Skeletal muscle tissue (tissue), 4 donors: Measurements from ENCODE around the gene DNAJC28. TPM values are rescaled to one million over a fixed set of nuclear protein-coding genes. Genes with fewer than 3 reads are reported as not detected.

Experiments
- H3K27ac ChIP-seq: one replicate; pipeline ENCODE4 v1.7.0; 2013; ENCODE audit warnings: mild to moderate bottlenecking, low read depth, low read length, inconsistent platforms
- H3K27me3 ChIP-seq, 3 donors: one replicate each; pipeline ENCODE4 v1.7.0; 2013; ENCODE audit warnings: low read length in 3 of 3; ENCODE audit not compliant: control insufficient read depth in 3 of 3, insufficient read depth in 3 of 3
- H3K36me3 ChIP-seq, 3 donors: one replicate each; pipeline ENCODE4 v1.7.0; 2013; ENCODE audit warnings: low read length in 3 of 3; ENCODE audit not compliant: control insufficient read depth in 3 of 3, insufficient read depth in 3 of 3
- H3K4me1 ChIP-seq, 3 donors: one replicate each; pipeline ENCODE4 v1.7.0; 2013; ENCODE audit warnings: low read length in 3 of 3, mild to moderate bottlenecking in 3 of 3; ENCODE audit not compliant: control insufficient read depth in 3 of 3, insufficient read depth in 3 of 3
- H3K4me3 ChIP-seq, 3 donors: one replicate each; pipeline ENCODE4 v1.7.0; 2013; ENCODE audit warnings: low read length in 3 of 3
- H3K9ac ChIP-seq, 3 donors: one replicate each; pipeline ENCODE4 v1.7.0; 2013; ENCODE audit warnings: low read length in 3 of 3, mild to moderate bottlenecking in 3 of 3, moderate library complexity in 2 of 3, low read depth in 1 of 3
- H3K9me3 ChIP-seq, 3 donors: one replicate each; pipeline ENCODE4 v1.7.0; 2013; ENCODE audit warnings: low read length in 3 of 3; ENCODE audit not compliant: control insufficient read depth in 3 of 3
- total RNA-seq: library from RNA; depleted of rRNA; stranded (reverse); fragments of >200 nt; gene quantifications from one replicate; pipeline ENCODE4 v1.2.3, GENCODE V29; 2014
- donor health status: Osteomylitis.

Gene DNAJC28, protein sequence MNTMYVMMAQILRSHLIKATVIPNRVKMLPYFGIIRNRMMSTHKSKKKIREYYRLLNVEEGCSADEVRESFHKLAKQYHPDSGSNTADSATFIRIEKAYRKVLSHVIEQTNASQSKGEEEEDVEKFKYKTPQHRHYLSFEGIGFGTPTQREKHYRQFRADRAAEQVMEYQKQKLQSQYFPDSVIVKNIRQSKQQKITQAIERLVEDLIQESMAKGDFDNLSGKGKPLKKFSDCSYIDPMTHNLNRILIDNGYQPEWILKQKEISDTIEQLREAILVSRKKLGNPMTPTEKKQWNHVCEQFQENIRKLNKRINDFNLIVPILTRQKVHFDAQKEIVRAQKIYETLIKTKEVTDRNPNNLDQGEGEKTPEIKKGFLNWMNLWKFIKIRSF
- 2.1 TPM for total RNA-seq

DNA sequence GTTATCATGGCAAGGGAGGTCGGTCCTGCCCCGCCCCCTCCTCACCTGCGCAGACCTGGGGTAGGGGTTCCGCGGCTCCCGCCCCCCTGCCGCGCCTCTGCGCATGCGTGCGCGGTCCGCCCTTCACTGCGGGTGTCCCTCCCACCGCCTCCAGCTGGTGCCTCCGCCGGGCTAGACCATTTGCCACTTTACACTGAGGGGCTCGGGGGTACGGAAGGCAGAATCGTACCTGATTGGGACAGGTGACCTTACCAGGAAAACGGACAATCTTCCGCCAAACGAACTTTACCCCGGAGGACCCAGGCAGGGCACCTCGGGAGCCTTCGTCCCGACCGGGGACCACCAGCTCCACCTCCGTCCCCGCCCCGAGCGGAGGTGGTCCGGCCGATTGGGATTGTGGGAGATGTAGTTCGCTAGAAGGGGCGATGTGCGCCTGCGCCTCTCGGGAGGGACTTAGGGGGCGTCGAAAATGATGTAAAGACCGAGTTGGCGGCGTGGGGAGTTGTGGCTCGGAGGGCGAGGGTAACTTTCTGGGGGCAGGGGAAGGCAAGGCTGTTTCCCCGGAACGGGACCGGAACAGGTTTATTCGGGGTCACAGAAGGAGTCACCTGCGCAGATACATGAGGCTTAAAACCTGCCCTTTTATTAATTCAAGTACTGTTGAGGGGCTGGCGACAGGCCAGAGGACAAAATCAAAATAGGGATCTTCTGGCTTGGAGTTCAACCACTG, at the start of gene DNAJC28:
DNAJC28 (minus strand) TSS at position 344 of the 730 bp plus-strand sequence. CDS start 2,323 bp downstream, outside the sequence.
- H3K9ac ChIP-seq: peak within 1 kb of the TSS; percentile 92 to 95 (median 94)
- H3K4me3 ChIP-seq: peak within 1 kb of the TSS; percentile 96 to 98 (median 98)
- H3K27ac ChIP-seq: peak within 1 kb of the TSS; percentile 85
- peaks cover 0 to 4% (median 0%) of the 10 kb centered on the region in 3 donors for H3K27me3 ChIP-seq
- H3K36me3 ChIP-seq: peaks cover 0 to 4% (median 0%) of the 10 kb centered on the region in 3 donors
- no peaks in the 10 kb centered on the region for H3K9me3 ChIP-seq
- peaks cover 4 to 11% (median 5%) of the 10 kb centered on the region in 3 donors for H3K4me1 ChIP-seq

DNA sequence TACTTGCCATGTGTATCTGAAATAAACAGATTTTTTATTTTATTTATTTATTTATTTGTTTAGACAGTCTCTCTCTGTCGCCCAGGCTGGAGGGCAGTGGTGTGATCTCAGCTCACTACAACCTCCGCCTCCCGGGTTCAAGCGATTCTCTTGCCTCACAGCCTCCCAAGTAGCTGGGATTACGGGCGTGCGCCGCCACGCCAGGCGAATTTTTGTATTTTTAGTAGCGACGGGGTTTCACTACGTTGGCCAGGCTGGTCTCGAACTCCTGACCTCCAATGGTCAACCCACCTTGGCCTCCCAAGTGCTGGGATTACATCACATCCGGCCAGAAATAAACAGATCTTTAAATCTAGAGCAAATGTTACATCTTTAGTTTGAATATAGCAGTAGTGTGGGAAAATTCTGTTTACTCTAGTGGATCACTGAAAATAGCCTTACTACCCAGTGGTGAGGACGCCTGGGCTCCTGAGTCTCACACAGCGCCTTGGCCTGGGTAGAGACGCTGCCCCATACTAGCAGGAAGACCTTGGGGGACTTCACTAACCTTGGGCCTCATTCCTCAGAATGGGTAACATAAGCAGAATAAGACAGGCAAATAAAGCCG, 49.7 kb upstream of the DNAJC28 start:
- H3K27ac ChIP-seq: peak overlapping the region; percentile 100
- peak overlapping the region; percentile 97 to 98 (median 98) for H3K4me3 ChIP-seq
- peaks cover 11 to 25% (median 18%) of the 10 kb centered on the region in 3 donors for H3K4me1 ChIP-seq
- H3K27me3 ChIP-seq: no peaks in the 10 kb centered on the region
- H3K9ac ChIP-seq: peak overlapping the region; percentile 100
- H3K36me3 ChIP-seq: peaks cover 7 to 24% (median 15%) of the 10 kb centered on the region in 3 donors
- H3K9me3 ChIP-seq: no peaks in the 10 kb centered on the region

DNA sequence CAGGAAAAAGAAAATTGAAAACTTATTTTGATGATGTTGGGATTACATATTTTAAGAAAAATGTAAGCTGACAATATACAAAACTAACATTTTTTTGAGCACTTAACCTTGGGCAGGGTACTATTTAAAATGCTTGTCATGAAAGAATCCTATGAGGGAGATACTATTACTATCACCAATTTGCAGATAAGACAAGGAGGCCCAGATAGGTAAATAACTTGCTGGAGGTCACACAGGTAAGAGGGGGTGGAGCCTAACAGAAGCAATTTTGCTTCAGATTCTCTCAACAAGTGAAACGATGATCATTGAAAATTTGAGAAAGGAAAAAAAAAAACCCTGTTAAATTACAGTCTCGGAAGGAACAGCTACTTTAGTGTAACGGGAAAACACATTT, 49.2 kb upstream of the DNAJC28 start:
- H3K36me3 ChIP-seq: peaks cover 9 to 27% (median 19%) of the 10 kb centered on the region in 3 donors
- H3K27ac ChIP-seq: no peak overlapping the region
- no peaks in the 10 kb centered on the region for H3K27me3 ChIP-seq
- H3K9me3 ChIP-seq: no peaks in the 10 kb centered on the region
- peaks cover 11 to 23% (median 18%) of the 10 kb centered on the region in 3 donors for H3K4me1 ChIP-seq
- H3K9ac ChIP-seq: no peak overlapping the region
- no peak overlapping the region for H3K4me3 ChIP-seq

DNA sequence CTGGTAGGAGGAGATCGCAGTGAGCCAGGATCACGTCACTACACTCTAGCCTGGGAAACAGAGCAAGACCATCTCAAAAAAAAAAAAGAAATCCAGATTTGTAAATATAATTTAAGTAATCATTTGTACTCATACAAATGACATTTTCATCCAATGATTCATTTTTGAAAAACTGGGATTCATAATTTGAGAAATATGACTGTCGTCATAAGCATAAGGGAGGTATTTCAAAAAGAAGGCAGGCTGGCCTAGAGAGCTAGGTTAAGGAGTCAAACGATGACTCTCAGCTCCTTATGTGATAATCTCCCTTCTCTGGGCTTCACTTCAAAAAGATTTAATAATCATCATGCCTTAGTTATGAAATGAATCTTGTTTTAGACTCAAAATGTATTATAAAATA, 48.1 kb upstream of the DNAJC28 start:
- Histone ChIP-seq H3K9me3 (no peaks in the 10 kb centered on the region), H3K4me3 (no peak overlapping the region), H3K9ac (no peak overlapping the region), H3K27ac (no peak overlapping the region), H3K4me1 (peaks cover 6 to 15% (median 12%) of the 10 kb centered on the region in 3 donors), H3K27me3 (no peaks in the 10 kb centered on the region), H3K36me3 (peaks cover 10 to 28% (median 23%) of the 10 kb centered on the region in 3 donors)

DNA sequence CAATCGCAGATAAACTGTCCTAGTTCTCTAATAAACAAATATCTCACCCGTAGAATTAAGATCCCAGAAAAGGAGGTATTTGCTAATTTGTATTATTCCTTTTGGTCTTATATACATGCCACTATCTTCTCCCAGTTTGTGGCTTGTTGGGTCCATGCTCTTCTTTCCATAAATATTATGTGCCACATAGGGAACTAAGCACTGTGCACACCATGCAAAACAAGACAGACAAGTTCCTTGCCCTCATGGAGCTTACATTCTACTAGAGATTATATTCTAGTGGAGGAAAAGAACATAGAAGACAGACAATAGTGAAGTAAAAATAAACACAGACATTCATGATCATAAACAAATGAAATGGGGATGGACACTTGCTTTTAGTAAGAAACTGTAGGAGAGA, 45.7 kb upstream of the DNAJC28 start:
- no peak overlapping the region for H3K9ac ChIP-seq
- H3K27ac ChIP-seq: no peak overlapping the region
- H3K9me3 ChIP-seq: no peaks in the 10 kb centered on the region
- H3K27me3 ChIP-seq: no peaks in the 10 kb centered on the region
- peaks cover 25 to 42% (median 40%) of the 10 kb centered on the region in 3 donors for H3K36me3 ChIP-seq
- H3K4me1 ChIP-seq: peaks cover 6 to 12% (median 8%) of the 10 kb centered on the region in 3 donors
- H3K4me3 ChIP-seq: no peak overlapping the region

DNA sequence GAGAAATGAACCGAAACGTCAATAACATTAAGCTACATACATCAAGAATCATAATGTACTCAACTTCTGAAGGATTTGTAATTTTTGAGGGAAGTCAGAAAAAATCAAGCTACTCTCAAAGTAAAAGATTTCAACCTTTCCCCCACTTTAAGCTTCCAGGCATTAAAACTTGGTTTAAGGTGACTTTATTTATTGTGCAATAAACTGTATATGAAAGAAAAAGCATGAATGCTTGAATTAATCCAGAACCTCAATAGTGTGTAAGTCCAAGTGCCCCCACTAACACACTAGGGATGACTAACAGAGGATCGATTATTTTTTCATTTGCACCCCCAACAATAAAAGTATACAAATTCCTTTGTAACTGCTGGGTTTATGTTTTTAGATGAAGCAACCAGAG, 39.5 kb upstream of the DNAJC28 start:
- Histone ChIP-seq H3K27ac (no peak overlapping the region), H3K27me3 (no peaks in the 10 kb centered on the region), H3K4me3 (no peak overlapping the region), H3K4me1 (no peaks in the 10 kb centered on the region), H3K36me3 (peaks cover 29 to 54% (median 48%) of the 10 kb centered on the region in 3 donors), H3K9me3 (no peaks in the 10 kb centered on the region), H3K9ac (no peak overlapping the region)

DNA sequence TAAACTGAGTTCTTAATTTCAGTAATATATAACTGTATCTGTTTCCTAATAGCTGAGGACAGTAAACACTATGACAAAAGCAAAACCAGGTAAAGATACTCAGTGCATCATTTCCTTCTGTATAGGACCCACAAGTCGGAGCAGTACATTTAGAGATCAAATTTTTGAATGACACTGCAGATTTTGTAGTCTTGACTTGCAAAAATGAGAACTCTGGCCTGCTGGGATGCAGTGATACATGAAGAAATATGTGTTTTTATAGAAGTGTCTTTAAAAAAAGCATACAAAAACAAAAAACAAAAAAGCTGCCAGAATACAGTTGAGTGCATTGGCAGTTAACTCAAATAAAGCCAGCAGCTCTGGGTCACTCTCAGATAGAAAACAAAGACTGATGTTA, 31.4 kb upstream of the DNAJC28 start:
- Histone ChIP-seq H3K4me3 (no peak overlapping the region), H3K27me3 (no peaks in the 10 kb centered on the region), H3K4me1 (no peaks in the 10 kb centered on the region), H3K9ac (no peak overlapping the region), H3K36me3 (peaks cover 13 to 30% (median 24%) of the 10 kb centered on the region in 3 donors), H3K9me3 (no peaks in the 10 kb centered on the region), H3K27ac (no peak overlapping the region)

DNA sequence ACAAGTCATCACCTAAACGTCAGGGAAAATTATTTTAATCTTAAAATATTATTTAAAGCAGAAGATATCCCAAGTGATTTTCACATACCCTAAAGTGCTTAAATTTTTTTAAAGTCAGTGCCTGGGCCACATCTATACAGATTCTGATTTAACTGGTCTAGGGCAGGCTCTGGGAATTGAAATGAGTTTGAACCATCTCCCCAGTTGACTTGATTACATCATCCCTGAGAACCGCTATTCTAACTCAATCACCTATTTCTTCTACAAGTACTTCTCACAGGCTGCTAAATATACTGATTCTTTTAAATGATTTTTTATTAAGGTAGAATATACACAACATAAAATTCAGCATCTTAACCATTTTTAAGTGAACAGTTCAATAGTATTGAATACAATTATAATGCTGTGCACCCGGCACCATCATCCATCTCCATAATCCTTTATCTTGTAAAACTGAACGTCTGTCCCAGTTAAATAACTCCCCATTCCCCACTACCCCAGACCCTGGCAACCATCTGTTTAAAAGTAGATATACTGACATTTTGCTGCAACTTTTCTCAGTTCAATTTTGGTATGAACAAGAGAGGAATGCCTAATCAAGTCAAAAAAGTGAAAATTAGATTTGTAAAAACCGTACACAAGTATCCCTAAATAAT, 30.9 kb upstream of the DNAJC28 start:
- no peak overlapping the region for H3K27ac ChIP-seq
- H3K4me1 ChIP-seq: no peaks in the 10 kb centered on the region
- no peak overlapping the region for H3K4me3 ChIP-seq
- H3K9me3 ChIP-seq: no peaks in the 10 kb centered on the region
- H3K36me3 ChIP-seq: peaks cover 13 to 26% (median 19%) of the 10 kb centered on the region in 3 donors
- H3K27me3 ChIP-seq: no peaks in the 10 kb centered on the region
- H3K9ac ChIP-seq: no peak overlapping the region

DNA sequence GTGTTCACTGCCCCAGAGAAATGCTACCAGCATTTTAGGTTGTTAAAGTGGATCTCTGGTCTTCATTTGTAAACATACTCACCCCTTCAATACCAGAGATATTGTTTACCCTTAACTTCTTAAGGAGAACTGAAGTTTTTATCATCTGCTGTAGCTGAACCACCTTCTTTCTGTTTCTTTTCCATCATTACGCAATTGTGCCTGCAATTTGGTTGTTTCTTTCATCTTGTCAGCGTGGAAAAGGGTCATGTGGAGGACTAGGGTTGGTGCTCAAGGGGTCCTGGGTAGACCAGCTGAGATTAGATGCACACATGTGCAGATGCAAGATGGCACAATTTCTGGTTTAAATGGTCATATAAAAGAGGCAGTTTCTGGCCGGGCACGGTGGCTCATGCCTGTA, 27.4 kb upstream of the DNAJC28 start:
- Histone ChIP-seq H3K27me3 (no peaks in the 10 kb centered on the region), H3K27ac (no peak overlapping the region), H3K9ac (no peak overlapping the region), H3K4me1 (no peaks in the 10 kb centered on the region), H3K4me3 (no peak overlapping the region), H3K9me3 (no peaks in the 10 kb centered on the region), H3K36me3 (peaks cover 32 to 41% (median 41%) of the 10 kb centered on the region in 3 donors)
